Neural cell (in vitro differentiated cells): Measurements from ENCODE around the gene ADORA2B. TPM values are rescaled to one million over a fixed set of nuclear protein-coding genes. Genes with fewer than 3 reads are reported as not detected.

Experiments
- H2AFZ ChIP-seq: fragments of 200-600, 300-800 bp; sonication (generic), shearing (Covaris generic); 2 replicates; pipeline ENCODE4 v1.6.0; 2014; ENCODE audit warnings: low read depth, mild to moderate bottlenecking, antibody characterized with exemption, low read length, moderate library complexity
- H3F3A ChIP-seq: fragments of 200-600 bp; shearing (Covaris generic); 2 replicates; pipeline ENCODE4 v1.6.1; 2016; ENCODE audit warnings: mild to moderate bottlenecking, moderate library complexity, mixed read lengths, antibody characterized with exemption, low read length; ENCODE audit not compliant: insufficient read depth, poor library complexity, severe bottlenecking
- H3K27ac ChIP-seq: fragments of 200-600, 300-800 bp; sonication (generic), shearing (Covaris generic); 2 replicates; pipeline ENCODE4 v1.5.1; 2014; ENCODE audit warnings: mild to moderate bottlenecking, low read length, moderate library complexity
- H3K27me3 ChIP-seq: fragments of 300-800, 200-600 bp; sonication (generic), shearing (Covaris generic); 2 replicates; pipeline ENCODE4 v1.6.0; 2014; ENCODE audit warnings: mild to moderate bottlenecking, low read depth, low read length, moderate library complexity; ENCODE audit not compliant: insufficient read depth
- H3K36me3 ChIP-seq: fragments of 300-800, 200-600 bp; sonication (generic), shearing (Covaris generic); 2 replicates; pipeline ENCODE4 v1.5.1; 2014; ENCODE audit warnings: mild to moderate bottlenecking, antibody characterized with exemption, low read length, moderate library complexity; ENCODE audit not compliant: insufficient read depth
- H3K4me2 ChIP-seq: fragments of 300-800, 200-600 bp; sonication (generic), shearing (Covaris generic); 2 replicates; pipeline ENCODE4 v1.6.0; 2014; ENCODE audit warnings: mild to moderate bottlenecking, low read length
- H3K4me3 ChIP-seq: fragments of 300-800, 200-600 bp; sonication (generic), shearing (Covaris generic); 2 replicates; pipeline ENCODE4 v1.5.1; 2014; ENCODE audit warnings: mild to moderate bottlenecking, low read length, moderate library complexity
- H3K79me2 ChIP-seq: fragments of 200-600 bp; shearing (Covaris generic); replicated peaks from 2 replicates; pipeline ENCODE4 v1.6.0; 2014; ENCODE audit warnings: mild to moderate bottlenecking, low read length, moderate library complexity; ENCODE audit not compliant: insufficient read depth
- H3K9ac ChIP-seq: fragments of 300-800, 200-600 bp; sonication (generic), shearing (Covaris generic); 2 replicates; pipeline ENCODE4 v1.6.1; 2016; ENCODE audit warnings: mild to moderate bottlenecking, low read length, mixed read lengths
- H3K9me2 ChIP-seq: fragments of 200-600 bp; shearing (Covaris generic); 2 replicates; pipeline ENCODE4 v1.6.1; 2016; ENCODE audit warnings: mild to moderate bottlenecking, low read length, mixed read lengths; ENCODE audit not compliant: insufficient read depth
- H3K9me3 ChIP-seq: fragments of 200-600, 300-800 bp; sonication (generic), shearing (Covaris generic); 2 replicates; pipeline ENCODE4 v1.6.1; 2016; ENCODE audit warnings: mild to moderate bottlenecking, mixed run types, low read length, moderate library complexity, mixed read lengths
- H4K20me1 ChIP-seq: fragments of 200-600 bp; shearing (Covaris generic); 2 replicates; pipeline ENCODE4 v1.6.1; 2016; ENCODE audit warnings: mild to moderate bottlenecking, mixed run types; ENCODE audit not compliant: insufficient read depth
- EP300 ChIP-seq: fragments of 450-650 bp; conservative IDR thresholded peaks from 2 replicates; pipeline ENCODE4 v1.6.1; 2014; ENCODE audit warnings: antibody characterized with exemption, mild to moderate bottlenecking, moderate library complexity; ENCODE audit not compliant: poor library complexity, severe bottlenecking
- EZH2 ChIP-seq: fragments of 200-600, 300-800 bp; shearing (Covaris generic), sonication (generic); IDR thresholded peaks from 2 replicates; pipeline ENCODE4 v1.6.1; 2014; ENCODE audit warnings: antibody characterized with exemption, low read length, borderline replicate concordance, mild to moderate bottlenecking; ENCODE audit not compliant: insufficient read depth, poor library complexity, severe bottlenecking
- MXI1 ChIP-seq: fragments of 450-650 bp; conservative IDR thresholded peaks from 2 replicates; pipeline ENCODE4 v1.6.1; 2014; ENCODE audit warnings: antibody characterized with exemption, mild to moderate bottlenecking; ENCODE audit not compliant: poor library complexity, severe bottlenecking
- POLR2AphosphoS5 ChIP-seq: IDR thresholded peaks from 2 replicates; pipeline ENCODE4 v1.6.1; 2012
- RAD21 ChIP-seq: fragments of 450-650 bp; conservative IDR thresholded peaks from 2 replicates; pipeline ENCODE4 v1.6.1; 2014; ENCODE audit warnings: antibody characterized with exemption, mild to moderate bottlenecking, moderate library complexity
- REST ChIP-seq: IDR thresholded peaks from 2 replicates; pipeline ENCODE4 v1.6.1; 2012; ENCODE audit warnings: borderline replicate concordance
- SMC3 ChIP-seq: fragments of 450-650 bp; conservative IDR thresholded peaks from 2 replicates; pipeline ENCODE4 v1.6.1; 2014; ENCODE audit warnings: antibody characterized with exemption, mild to moderate bottlenecking, moderate library complexity; ENCODE audit not compliant: poor library complexity
- TAF1 ChIP-seq: IDR thresholded peaks from 2 replicates; pipeline ENCODE4 v1.6.1; 2012; ENCODE audit warnings: low read depth
- polyA plus RNA-seq: library from polyadenylated mRNA; depleted of rRNA; stranded (reverse); fragments of >200 nt; gene quantifications from 2 replicates; pipeline ENCODE4 v1.2.3, GENCODE V29; 2014
- TF ChIP-seq, protein P1 (sequence below): fragments of 450-650 bp; IDR thresholded peaks from 2 replicates; pipeline ENCODE4 v1.5.1; 2014; ENCODE audit warnings: antibody characterized with exemption, mild to moderate bottlenecking, moderate library complexity; ENCODE audit not compliant: poor library complexity, severe bottlenecking

ADORA2B gene
- polyA plus RNA-seq, 1 donor from 2014 or later: 0.78 TPM

- H3K79me2 ChIP-seq: no peaks in the 10 kb centered on the region
- no peak overlapping the region for H2AFZ ChIP-seq
- no peaks in the 10 kb centered on the region for H3F3A ChIP-seq
- no peaks in the 10 kb centered on the region for H3K9me2 ChIP-seq
- H3K4me3 ChIP-seq: no peak overlapping the region
- H4K20me1 ChIP-seq: no peaks in the 10 kb centered on the region
- no peak overlapping the region for H3K27ac ChIP-seq
- H3K36me3 ChIP-seq: no peaks in the 10 kb centered on the region
- H3K27me3 ChIP-seq: no peaks in the 10 kb centered on the region
- H3K9me3 ChIP-seq: no peaks in the 10 kb centered on the region
- H3K4me2 ChIP-seq: no peak overlapping the region
- no peak overlapping the region for H3K9ac ChIP-seq
- TF ChIP-seq EP300 (no peak), RAD21 (no peak), SMC3 (no peak), EZH2 (no peak)
- TF ChIP-seq, protein P1, sequence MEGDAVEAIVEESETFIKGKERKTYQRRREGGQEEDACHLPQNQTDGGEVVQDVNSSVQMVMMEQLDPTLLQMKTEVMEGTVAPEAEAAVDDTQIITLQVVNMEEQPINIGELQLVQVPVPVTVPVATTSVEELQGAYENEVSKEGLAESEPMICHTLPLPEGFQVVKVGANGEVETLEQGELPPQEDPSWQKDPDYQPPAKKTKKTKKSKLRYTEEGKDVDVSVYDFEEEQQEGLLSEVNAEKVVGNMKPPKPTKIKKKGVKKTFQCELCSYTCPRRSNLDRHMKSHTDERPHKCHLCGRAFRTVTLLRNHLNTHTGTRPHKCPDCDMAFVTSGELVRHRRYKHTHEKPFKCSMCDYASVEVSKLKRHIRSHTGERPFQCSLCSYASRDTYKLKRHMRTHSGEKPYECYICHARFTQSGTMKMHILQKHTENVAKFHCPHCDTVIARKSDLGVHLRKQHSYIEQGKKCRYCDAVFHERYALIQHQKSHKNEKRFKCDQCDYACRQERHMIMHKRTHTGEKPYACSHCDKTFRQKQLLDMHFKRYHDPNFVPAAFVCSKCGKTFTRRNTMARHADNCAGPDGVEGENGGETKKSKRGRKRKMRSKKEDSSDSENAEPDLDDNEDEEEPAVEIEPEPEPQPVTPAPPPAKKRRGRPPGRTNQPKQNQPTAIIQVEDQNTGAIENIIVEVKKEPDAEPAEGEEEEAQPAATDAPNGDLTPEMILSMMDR: no peak
Measured at GRCh38 chr17:15970500-15970899, 25.6 kb downstream of the ADORA2B start.

GRCh38 chr17:15971098-15971678, 26.3 kb downstream of the ADORA2B start:
- Histone ChIP-seq H3K36me3 (no peaks in the 10 kb centered on the region), H3K27me3 (no peaks in the 10 kb centered on the region), H3K4me2 (no peak overlapping the region), H3K9me3 (no peaks in the 10 kb centered on the region), H2AFZ (no peak overlapping the region), H3K4me3 (no peak overlapping the region), H3K79me2 (no peaks in the 10 kb centered on the region), H3F3A (no peaks in the 10 kb centered on the region), H4K20me1 (no peaks in the 10 kb centered on the region), H3K9me2 (no peaks in the 10 kb centered on the region), H3K9ac (no peak overlapping the region), H3K27ac (no peak overlapping the region)
- TF ChIP-seq RAD21: no peak

DNA sequence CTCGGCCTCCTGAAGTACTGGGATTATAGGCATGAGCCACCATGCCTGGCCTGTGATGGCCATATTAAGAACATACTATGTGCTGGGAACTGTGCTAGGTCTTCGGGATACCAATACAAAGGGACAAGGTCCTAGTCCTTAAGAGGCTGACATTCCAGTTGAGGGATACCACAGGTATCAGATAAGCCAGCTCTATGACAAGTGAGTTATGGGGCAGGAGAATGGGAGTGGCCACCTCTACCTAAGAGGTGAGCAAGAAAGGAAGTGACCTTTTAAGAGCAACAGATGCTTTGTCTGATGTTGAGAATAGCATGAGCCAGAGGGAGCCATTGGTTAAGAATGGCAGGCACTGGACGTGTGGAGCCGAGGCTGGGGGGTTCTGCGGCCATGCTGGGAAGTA, 27.0 kb downstream of the ADORA2B start:
- no peaks in the 10 kb centered on the region for H3K27me3 ChIP-seq
- no peaks in the 10 kb centered on the region for H3K9me3 ChIP-seq
- H3K4me3 ChIP-seq: no peak overlapping the region
- H3K36me3 ChIP-seq: no peaks in the 10 kb centered on the region
- no peak overlapping the region for H3K9ac ChIP-seq
- H4K20me1 ChIP-seq: no peaks in the 10 kb centered on the region
- H3F3A ChIP-seq: no peaks in the 10 kb centered on the region
- no peaks in the 10 kb centered on the region for H3K79me2 ChIP-seq
- H3K27ac ChIP-seq: no peak overlapping the region
- TF ChIP-seq REST (no peak), MXI1 (no peak), RAD21 (no peak), TAF1 (no peak), POLR2AphosphoS5 (no peak), EZH2 (no peak), EP300 (no peak), SMC3 (no peak)
- TF ChIP-seq, protein P1: no peak
- no peak overlapping the region for H3K4me2 ChIP-seq
- no peak overlapping the region for H2AFZ ChIP-seq
- H3K9me2 ChIP-seq: no peaks in the 10 kb centered on the region
